NCI-H510A (cell line): ENCODE data around the gene FEZ2.

Experiments
- DNase-seq: peaks from one replicate; lab custom pipeline; 2025; lab: John Stamatoyannopoulos, UW

FEZ2 gene

GRCh38 chr2:36561237-36561944, 36.6 kb downstream of the FEZ2 start:
- no peak for DNase-seq

DNA sequence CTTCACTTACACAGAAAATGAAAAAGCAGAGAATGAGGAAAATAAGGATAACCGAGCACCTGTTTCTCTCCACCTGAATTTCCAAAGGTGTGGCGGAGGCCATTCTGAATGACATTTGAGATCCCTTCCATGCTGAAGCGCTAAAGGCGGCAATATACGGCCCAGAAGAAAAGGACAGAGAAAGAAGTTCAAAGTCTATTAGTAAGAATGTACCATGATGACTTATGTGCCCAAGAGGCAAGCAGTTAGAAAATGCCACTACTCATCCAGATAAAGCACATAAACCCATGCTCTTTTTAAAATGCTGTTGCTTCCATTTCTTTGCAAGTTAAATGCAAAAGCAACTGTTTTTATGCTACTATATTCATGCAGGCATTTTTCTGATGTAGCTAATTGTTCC, 37.2 kb downstream of the FEZ2 start:
- DNase-seq, result no peak

- no peak for DNase-seq
Observed at GRCh38 chr2:36559221-36559942, 38.6 kb downstream of the FEZ2 start.

DNA sequence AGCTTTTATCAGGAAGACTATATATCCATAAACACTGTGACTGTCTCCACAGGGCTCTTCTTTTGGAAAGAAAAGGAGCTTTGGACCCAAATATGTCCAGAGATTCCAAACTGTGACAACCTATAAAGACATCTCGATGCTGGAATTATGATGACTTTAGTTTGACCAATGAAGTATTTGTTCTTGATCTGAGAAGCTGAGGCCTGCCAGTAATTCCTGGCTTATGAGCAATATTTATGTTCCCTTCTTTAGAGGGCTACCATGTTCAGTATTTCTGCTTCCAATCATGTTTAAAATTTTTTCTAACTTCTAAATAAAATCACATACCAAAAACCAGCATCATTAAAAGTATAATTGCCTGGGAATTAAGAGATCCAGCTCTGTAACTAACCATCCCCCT, 41.1 kb downstream of the FEZ2 start:
- DNase-seq, result no peak

GRCh38 chr2:36555789-36556188, 42.2 kb downstream of the FEZ2 start:
- no peak for DNase-seq

- no peak for DNase-seq
Observed at GRCh38 chr2:36554531-36554930, 43.4 kb downstream of the FEZ2 start.

- DNase-seq, result no peak
Observed at GRCh38 chr2:36553683-36554082, 44.3 kb downstream of the FEZ2 start.

- no peak for DNase-seq
Observed at GRCh38 chr2:36550006-36550405, 48.0 kb downstream of the FEZ2 start.

DNA sequence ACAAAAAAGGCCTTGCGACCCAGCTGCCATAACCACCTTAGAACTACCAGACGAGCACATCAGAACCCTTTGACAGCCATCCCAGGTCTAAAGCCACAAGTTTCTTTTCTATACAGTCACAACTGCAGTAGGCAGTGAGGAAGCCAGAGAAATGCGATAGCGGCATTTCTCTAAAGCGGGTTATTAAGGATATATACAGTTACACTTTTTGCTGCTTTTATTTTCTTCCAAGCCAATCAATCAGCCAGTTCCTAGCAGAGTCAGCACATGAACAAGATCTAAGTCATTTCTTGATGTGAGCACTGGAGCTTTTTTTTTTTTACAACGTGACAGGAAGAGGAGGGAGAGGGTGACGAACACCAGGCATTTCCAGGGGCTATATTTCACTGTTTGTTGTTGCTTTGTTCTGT, 48.8 kb downstream of the FEZ2 start:
- no peak for DNase-seq

DNA sequence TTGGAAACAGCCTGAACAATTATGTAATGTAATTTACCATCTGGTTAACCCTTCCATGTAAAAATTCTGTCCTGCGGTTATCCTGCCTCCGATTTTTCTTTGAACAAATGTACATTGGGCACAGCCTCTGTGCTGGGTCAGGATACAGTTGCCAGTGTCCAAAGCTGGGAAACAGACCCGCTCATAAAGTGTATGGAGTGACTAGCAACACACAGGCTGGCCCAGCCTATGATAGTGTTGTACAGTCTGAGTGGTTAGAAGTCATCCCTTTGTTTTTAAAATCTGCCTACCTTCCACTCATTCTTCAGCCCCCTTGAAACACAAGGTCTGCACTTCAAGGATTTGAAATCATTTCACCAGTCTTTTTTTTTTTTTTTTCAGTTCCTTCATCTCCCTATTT, 50.1 kb downstream of the FEZ2 start:
- no peak for DNase-seq

DNA sequence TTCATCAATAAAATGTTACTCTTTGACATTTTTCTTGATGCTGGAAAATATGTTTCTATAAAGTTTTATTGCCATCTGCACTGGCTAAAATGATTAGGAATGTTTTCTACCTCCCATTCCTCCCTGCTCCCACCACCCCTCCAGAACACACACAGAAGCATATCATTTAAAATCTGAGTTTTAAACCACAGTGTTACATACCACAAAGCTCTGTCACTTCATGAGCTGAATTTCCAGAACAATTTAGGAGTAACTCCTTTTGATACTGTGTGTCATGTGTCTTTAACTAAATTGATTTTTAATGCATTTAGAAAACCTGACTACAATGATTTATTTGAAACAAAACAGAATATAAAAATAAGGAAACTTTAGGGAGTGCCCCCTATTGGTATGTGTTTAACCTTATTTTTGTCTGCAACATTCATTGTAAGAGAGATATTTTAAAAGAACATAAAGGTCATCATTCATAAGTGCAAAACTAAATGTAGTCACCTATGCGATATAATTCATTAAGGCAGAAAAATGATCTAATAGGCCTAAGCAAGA, 52.0 kb downstream of the FEZ2 start:
- DNase-seq, result no peak

- no peak for DNase-seq
Observed at GRCh38 chr2:36544638-36545338, 53.2 kb downstream of the FEZ2 start.

GRCh38 chr2:36541891-36542595, 55.9 kb downstream of the FEZ2 start:
- no peak for DNase-seq

GRCh38 chr2:36540986-36541754, 56.8 kb downstream of the FEZ2 start:
- DNase-seq, result no peak

DNA sequence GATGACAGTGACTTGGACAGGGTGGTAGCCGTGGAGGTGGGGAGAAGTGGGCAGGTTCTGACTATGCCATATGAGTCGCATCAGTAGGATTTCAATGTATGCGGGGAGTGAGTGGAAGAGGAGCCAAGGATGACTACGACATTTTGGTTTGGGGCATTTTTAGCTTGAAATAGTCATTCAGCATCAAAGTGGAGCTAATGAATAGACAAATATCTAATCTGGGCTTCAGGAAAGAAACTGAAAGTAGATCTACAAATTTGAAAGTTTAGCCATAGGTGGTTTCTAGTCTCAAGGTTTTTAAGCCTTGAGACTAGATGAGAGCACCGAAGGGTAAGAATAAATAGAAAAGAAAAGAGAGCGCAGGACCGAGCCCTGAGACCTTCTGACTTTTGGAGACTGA, 58.3 kb downstream of the FEZ2 start:
- no peak for DNase-seq

DNA sequence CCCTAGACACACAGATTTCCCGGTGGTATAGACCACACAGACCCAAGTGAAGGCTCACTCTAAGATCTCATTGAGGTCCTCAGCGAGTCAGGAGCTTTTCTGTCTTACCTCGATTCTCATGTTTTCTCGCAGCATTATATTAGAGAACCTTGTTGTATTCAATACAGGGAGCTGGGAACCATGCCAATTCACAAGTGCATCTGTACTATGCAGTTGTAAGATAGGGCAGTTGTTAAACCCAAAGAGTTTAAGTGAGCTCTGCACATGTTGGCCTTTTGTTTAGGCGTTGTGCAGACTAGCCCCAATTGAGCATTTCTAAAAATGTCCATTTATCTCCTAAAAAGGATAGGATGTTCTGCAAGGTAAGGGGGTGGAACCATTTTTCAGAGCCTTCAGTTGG, 59.6 kb downstream of the FEZ2 start:
- peak; percentile 17 for DNase-seq

GRCh38 chr2:36536776-36537175, 61.2 kb downstream of the FEZ2 start:
- DNase-seq, result no peak

DNA sequence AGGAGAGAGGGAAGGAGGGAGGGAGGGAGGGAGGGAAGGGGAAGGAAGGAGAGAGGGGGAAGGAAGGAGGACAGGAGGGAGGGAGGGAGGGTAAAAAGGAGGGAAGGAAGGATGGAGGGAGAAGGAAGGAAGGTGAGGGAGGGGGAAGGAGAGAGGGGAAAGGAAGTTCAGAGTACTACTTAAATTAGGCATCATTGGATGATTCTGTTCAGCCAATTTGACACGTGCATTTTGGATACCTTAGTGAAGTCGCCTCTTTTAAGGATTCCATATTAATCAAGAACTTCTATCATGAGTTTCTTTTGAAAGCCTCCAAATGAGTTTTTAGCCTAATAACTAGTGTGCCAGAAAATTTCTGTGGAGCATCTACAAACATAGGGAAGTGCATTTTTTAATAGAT, 62.9 kb downstream of the FEZ2 start:
- DNase-seq, result no peak

GRCh38 chr2:36534275-36534799, 63.6 kb downstream of the FEZ2 start:
- no peak for DNase-seq

DNA sequence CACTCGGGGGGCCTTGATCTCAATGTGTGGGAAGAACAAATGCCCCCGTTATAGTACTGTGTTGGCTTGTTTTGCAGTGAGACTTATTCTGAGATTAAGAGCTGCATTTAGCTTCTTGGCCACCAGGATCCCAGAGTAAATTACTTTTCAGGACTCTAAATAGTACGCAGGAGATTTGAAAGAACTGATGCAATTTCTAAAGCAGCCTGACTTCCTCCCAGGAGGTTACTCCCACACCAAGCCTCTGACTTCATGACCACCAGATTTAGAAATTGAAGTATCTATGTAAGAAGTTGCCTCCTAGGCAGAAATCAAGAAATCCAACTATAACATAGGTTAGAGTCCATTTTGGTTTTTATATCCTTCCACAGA, 67.0 kb downstream of the FEZ2 start:
- no peak for DNase-seq
